HG03442 (cell line): ENCODE measurements around the gene SURF1.
"Not testable (repeated sequence)": the region's sequence is repeated elsewhere in the genome, so short reads cannot be mapped to it uniquely, and the experiment has no call there.

Experiments used
- ATAC-seq: cut with Tn5 transposase; IDR thresholded peaks from one replicate; pipeline ENCODE4 v1.9.1; 2021; ENCODE audit warnings: mild to moderate bottlenecking, moderate library complexity; ENCODE audit not compliant: unreplicated experiment

Gene SURF1

DNA sequence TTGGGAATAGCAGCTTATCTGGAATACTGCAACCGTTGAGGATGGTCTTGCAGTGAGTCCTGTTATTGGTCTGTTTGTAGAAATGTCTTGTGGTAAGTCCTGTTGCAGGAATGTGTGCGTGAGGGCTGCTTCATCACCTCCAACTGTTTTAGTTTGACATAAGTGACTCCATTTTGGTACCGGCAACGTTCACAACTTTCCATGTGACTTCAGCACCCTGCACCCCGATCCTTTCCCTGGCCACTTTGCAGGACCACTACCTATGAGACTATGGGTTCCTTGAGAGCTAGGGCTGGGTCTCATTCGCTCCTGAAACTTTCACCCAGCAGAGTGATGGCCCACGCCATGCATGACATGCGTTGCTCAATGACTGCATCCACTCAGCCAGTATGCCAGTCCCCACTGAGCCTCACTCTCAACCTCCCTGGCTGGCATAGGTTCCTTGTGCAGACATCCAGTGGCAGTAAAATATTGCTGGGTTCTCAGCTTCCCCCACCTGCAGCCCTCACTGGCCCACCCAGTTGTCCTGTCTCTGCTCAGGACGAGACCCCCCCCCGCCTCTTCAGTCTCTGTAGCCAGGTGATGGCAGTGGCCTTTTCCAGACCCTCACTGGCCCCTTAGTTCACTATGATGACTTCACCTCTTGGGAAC is 28.3 kb downstream of the SURF1 start:
- no peak for ATAC-seq

DNA sequence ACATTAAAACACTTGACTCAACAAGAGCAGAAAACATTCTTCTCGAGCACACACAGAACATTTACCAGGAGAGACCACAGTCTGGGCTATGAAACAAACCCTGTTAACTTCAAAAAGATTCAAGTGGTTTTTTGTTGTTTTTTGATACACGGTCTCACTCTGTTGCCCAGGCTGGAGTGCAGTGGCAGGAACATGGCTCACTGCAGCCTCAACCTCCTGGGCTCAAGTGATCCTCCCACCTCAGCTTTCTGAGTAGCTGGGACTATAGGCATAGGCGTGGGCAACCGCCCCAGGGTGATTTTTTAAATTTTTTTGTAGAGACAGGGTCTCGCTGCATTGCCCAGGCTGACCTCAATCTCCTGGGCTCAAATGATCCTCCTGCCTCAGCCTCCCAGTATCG is 29.3 kb downstream of the SURF1 start:
- not testable (repeated sequence) for ATAC-seq

DNA sequence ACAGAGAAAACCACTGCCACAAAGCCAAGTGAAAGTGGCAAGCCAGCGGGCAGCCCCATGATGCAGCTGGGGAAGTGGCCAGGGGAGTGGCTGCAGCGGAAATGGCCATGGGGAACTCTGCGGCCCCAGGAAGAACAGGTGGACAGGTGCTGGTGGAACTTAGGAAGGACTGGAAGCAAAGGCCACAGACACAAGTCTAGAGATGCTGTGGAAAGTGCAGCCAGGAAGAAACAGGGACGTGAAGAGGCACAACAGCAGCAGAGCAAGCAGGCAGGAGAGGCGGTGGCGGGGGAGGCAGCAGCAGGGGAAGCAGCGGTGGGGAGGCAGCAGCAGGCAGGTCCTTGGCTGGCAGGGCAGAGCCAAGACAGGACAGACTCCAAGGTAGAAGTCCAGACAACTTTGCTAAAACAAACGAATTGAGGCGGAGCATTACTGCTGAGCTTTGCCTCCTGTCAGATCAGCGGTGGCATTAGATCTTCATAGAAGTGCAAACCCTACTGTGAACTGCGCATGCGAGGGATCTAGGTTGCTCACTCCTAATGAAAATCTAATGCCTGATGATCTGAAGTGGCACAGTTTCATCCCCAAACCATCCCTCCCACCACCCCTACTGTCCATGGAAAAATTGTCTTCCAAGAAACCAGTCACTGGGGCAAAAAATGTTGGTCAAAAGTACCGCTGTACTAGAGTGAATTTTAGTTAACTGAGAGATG is 32.1 kb downstream of the SURF1 start:
- no peak for ATAC-seq

DNA sequence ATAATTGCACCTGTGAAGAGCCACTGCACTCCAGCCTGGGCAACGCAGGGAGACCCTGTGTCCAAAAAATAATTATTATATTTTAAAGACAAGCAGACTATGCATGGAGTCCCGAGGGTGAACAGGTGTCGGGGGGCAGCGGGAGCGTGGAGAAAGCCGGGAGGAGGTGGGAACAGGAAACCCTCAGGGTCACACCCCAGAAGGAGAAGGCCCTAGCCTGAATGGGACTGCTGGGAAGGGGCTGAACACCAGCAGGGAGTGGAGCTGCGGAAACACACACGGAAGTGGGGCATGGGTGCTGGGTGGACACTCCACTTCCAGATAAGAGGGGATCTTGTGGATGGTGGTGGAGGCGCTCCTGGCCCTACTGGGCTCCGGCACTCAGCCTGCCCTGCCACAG is 33.1 kb downstream of the SURF1 start:
- no peak for ATAC-seq

DNA sequence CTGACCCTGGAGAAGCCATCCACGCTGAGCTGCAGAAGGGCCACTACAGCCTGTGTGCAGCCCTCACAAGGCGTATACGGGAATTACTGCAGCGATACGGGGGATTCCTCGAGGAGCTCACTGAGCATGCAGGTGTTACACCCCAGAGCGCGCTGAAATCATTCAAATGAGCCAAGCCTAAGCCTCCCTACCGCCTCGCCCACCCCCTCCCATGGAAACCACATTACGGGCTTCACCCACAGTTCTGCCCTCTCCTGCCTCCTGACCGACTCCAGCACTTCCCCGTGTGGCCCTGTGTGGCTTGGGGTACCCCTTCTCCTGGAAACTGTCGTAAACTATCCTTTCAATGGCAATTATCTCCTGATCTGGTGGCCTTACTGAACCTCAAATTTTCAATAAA is 33.6 kb downstream of the SURF1 start:
- no peak for ATAC-seq

DNA sequence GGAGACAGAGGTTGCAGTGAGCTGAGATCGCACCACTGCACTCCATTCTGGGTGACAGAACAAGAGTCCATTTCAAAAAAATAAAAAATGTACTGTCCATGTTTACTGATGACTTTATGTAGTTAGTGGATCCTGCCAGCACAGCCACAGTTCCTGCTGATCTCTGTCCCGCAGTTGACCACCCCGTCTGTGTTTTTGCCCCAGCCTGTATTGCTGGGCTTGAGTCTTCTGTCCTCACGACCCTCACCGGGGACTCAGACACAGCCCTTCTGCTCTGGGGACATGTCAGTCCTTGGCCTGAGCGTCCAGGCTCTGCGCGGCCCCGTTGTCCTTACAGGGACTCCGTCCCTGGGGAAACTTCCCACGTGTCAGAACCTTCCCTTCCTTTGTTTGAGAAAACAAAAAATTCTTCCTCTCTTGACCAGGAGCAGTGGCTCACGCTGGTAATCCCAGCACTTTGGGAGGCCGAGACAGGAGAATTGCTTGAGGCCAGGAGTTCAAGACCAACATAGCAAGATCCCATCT is 34.8 kb downstream of the SURF1 start:
- ATAC-seq = no peak

DNA sequence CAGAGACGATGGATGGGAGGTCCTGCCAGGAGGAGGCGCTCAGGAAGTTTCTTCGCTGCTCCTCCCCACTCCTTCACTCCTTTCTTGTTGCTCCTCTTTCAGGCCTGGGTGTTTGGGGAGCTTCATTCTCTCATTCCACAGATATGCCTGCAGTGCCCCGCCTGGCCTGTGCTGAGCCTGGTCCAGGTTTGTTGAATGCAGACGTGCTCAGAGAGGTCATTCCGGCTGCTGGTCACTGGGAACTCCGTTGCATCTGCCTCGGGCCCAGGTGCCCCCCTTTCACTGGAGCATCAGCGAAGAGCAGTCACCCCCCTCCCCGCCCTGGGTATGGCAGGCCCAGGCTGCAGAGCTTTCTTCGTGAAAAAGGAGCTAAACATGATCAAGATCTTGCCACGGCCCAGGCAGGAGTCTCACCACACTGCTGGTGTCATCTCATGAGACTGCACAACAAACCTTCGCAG is 35.8 kb downstream of the SURF1 start:
- ATAC-seq = no peak

DNA sequence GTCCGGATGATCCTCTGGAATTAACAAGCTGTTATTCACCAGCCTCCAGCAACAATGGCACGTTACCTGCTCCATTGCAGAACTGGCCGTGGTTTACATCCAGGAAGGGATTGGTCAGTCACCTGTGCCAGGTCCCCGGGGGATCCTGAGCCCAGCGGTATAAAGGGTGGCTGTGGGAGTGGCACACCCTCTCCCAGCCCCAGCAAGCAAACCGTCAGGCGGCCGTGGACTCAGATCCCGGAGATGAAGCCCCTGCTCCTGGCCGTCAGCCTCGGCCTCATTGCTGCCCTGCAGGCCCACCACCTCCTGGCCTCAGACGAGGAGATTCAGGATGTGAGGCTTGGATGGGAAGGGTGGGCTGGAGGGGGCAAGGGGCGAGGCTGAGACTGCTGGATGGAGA is 38.7 kb downstream of the SURF1 start:
- ATAC-seq = not testable (repeated sequence)

DNA sequence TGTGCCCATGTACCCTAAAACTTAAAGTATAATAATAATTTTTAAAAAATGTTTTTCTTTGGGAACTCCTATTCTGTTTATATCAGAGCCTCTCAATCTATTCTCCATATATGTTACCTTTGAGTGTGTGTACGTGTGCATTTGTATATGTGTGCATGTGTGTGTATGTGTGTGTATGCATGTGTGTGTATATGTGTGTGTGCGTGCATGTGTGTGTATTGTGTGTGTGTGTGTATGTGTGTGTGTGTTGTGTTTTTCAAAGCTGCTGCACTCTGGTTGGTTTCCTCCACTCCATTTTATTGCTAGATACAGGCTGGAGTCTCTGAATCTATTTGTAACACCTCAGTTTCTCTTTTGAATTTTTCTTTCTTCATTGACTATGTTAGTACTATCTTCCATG is 40.3 kb downstream of the SURF1 start:
- ATAC-seq = no peak

DNA sequence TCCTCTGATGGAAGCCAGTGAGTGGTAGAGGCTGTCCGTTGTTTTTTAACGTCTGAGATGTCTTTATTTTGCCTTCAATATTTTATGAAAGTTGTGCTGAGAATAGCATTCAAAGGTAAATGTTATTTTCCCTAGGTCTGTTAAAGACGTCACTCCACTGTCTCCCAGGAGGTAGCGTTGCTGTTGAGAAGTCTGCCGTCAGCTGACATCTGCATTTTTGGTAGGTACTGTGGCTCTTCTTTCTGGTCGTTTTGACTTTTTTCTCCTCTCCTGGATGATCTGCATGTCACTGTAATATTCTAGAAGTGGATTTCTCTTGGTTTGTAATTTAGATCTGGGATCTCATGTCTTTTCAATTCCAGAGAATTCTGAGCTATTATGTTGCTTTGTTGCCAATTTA is 46.7 kb downstream of the SURF1 start:
- ATAC-seq = no peak

DNA sequence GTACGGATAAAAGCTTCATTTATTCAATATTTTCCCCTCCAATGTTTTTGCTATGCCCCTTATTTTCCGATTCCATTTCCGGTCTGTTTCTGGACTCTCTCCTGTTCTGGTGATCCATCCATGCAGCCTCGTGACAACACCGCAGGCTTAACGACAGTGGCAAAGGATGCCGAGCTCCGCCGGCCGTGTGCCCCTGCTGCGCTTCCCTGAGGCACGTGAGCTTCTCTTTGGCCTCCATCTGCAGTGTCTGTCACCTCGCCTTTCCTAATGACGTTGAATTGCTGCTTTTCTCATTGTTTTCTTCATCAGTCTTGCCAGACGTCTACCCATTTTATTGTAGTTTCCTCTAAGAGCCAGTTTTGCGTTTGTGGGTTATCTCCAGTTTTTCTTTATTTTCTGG is 49.0 kb downstream of the SURF1 start:
- ATAC-seq = no peak

DNA sequence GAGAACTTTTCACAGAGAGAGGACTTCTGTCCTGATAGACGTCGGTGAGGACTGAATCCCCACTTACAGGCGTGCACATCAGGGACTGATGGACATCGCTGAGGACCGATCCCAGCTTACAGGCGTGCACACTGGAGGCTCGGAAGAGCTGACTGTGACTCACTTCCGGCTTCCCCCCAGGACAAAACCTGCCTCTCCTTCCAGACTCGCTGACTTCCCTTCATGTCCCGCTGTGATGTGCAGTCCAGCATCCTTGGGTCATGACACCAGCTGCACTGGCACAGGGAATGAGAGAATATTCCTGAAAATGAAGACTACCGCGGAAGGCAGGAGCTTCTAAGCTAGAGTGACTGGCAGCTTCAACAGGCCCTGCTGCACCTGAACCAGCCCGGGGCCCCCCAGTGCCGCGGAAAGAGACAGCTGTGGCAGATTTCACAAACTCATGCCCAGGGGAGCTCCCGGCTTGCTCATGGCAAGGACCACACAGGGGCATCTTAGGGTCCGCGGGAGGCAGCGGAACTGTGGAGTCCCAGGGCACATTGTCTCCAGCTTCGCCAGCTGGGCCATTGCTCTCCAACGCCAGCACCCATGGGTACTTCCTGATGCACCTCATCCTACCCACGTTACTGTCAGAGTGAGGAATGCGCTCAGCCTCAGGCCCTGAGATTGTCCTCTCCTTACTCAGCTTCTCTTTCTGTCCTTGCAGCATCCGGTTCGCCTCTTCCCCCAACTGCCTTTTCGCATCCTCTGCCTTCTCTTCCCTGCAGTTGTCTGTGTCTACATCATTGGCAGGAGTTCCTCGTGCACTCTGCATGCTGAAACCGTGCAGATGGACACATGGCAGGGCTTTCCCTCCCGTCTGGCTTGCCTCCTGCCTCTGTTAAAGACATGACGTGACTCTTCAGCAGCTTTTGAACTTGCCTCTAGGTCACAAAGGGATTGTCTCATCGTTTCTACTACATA is 49.8 kb downstream of the SURF1 start:
- ATAC-seq = no peak

DNA sequence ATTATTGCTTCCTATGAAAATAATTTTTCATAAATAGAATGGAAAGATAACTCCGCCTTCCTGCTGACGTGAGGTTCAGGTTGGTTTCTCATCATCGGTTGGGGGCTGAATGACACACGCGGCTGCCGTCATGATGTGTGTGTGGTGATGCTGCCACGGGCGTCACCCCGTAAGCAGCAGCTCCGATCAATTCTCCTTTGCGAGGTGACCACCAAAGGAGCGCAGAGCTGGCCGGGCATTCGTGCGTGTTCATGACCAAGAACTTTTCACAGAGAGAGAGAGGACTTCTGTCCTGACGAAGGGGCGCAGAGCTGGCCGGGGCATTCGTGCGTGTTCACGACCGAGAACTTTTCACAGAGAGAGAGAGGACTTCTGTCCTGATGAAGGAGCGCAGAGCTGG is 50.6 kb downstream of the SURF1 start:
- no peak for ATAC-seq

DNA sequence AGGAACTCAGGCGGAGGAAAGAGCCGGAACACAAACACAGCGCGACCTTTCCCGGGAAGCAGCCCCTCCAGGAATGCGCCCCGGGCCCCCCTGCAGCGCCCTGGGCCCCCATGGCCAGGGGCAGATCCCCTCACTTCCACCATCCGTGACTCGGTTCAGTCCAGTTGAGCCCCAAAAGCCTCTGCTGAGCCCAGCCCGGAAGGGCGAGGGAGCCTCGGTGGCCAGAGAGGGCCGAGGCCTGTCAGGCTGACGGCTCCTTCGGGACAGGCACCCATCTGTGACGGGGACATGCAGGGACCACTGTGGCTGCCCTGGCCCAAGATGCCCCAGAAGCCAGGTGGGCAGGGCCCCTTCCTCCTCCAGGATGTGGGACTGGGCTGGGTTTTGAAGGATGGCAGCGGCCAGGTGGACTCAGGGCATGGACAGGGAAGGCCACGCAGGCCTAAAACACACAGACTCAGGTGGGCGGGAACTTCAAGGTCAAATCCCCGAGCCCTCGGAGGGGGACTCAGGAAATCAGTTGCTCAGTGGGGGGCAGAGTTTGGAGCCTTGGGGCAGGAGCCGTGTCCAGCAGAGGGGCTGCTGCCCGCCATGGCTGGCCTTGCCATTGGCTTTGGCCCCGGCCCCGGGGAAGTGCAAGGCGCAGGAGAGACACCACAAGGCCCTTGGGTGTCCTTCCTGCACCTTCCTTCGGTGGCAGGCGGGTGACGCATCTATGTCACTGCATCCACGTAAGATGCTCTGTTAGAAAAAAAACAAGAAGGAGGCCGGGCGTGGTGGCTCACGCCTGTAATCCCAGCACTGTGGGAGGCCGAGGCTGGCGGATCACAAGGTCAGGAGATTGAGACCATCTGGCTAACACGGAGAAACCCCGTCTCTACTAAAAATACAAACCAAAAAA is 51.6 kb downstream of the SURF1 start:
- ATAC-seq = no peak

DNA sequence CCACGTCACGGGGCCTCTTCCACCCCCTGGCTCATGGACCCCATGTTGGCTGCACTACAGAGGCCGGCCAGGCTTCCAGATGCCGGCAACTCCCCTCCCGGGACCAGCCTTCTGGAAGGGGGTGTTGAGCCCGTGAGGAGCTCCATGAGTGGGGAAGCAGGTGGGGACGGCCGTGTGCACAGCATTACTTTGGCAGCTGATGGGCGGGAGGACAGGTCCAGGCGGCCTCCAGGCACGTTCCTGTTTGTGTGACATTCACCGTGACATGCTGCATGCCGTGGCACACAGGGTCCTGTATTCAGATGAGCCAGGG is 52.2 kb downstream of the SURF1 start:
- no peak for ATAC-seq

DNA sequence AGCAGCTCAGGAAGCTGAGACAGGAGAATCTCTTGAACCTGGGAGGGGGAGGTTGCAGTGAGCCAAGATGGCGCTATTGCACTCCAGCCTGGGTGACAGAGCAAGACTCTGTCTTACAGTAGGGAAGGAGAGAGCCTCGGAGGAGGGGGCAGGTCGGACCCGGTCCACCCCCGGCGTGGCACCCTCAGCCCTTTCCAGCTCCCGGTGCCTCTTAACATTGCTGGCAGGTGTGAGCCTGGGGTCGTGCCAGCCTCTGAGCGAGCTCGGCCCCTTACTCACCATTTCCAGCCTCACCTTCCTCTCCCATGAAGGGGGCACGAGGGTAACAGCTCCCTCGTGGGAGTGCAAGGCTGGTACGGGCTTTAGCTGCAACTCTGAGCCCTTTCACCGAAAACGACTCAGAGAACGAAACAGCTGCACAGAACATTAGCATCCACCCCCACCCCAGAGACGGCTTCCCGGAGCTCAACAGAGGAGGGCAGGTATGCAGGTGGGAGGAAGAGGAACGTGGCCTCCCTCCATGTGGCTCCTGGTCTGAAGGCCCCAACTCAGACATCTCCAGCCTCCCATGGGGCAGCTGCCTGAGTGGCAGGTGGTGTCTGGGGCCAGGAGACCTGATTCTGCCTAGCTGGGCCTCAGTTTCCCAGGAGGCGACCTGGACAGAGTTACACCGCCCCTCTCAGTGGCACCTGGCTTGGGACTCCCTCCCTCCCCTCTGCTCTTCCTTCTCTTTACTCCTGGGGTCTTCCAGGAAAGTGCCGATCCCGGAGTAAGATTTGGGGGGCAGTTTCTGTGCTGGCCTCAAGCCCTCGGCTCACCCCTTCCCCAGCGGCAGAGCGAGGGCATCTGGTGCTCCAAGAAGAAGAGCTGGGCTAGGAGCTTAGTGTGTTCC is 52.8 kb downstream of the SURF1 start:
- no peak for ATAC-seq
